NCI-H345 treated with DMSO at 0.1 percent for 48 hours (cell line): ENCODE data around the gene ACIN1.

Source experiments
- DNase-seq: peaks from one replicate; lab custom pipeline; 2025; ENCODE audit not compliant: unreplicated experiment; lab: John Stamatoyannopoulos, UW

Gene ACIN1

GRCh38 chr14:23043145-23043544 is 51.8 kb downstream of the ACIN1 start:
- no peak for DNase-seq

GRCh38 chr14:23042162-23042965 is 52.6 kb downstream of the ACIN1 start, which contains the start of gene PSMB11:
Gene PSMB11 (plus strand): TSS chr14:23042212. CDS start chr14:23042226, 14 bp downstream.
- no peak for DNase-seq

- DNase-seq: no peak
Observed at GRCh38 chr14:23041729-23042128, 53.2 kb downstream of the ACIN1 start.

DNA sequence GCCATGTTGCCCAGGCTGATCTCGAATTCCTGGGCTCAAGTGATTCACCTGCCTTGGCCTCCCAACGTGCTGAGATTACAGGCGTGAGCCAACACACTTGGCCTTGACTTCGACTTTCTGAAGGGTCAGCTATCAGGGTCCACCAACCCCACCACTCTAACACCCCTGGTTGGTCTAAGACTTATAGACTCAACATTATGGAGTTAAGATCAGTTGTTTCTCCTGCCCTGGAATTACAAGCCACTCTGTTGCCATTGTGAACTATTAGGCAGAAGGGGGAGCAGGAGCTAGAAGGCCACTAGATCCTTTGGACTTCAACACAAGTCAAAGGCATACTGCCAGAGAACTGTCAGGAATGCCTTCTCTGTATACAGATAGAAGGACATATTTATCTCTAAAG is 54.8 kb downstream of the ACIN1 start:
- no peak for DNase-seq

- DNase-seq: no peak
Observed at GRCh38 chr14:23035303-23036144, 59.4 kb downstream of the ACIN1 start.

GRCh38 chr14:23034498-23035302 is 60.2 kb downstream of the ACIN1 start, which contains the start of gene PSMB5:
Gene PSMB5 (minus strand): TSS chr14:23034900. CDS start chr14:23034881, 19 bp downstream.
- DNase-seq: no peak

GRCh38 chr14:23033801-23034497 is 61.0 kb downstream of the ACIN1 start:
- no peak for DNase-seq

DNA sequence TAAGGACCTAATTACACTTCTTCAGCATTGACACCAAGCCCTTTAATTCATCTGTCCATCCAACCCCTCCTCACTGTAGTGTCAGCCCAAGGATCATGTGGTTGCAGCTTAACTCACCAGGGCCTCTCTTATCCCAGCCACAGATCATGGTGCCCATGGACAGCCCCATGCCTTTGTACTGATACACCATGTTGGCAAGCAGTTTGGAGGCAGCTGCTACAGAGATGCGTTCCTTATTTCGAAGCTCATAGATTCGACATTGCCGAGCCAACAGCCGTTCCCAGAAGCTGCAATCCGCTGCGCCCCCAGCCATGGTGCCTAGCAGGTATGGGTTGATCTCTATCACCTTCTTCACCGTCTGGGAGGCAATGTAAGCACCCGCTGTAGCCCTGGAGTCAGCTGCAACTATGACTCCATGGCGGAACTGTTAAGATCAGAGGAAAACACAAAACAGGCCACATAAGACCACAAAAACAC is 61.6 kb downstream of the ACIN1 start:
- DNase-seq: no peak

- no peak for DNase-seq
Observed at GRCh38 chr14:23030936-23031335, 64.0 kb downstream of the ACIN1 start.

- DNase-seq: no peak
Observed at GRCh38 chr14:23028799-23029198, 66.1 kb downstream of the ACIN1 start.

DNA sequence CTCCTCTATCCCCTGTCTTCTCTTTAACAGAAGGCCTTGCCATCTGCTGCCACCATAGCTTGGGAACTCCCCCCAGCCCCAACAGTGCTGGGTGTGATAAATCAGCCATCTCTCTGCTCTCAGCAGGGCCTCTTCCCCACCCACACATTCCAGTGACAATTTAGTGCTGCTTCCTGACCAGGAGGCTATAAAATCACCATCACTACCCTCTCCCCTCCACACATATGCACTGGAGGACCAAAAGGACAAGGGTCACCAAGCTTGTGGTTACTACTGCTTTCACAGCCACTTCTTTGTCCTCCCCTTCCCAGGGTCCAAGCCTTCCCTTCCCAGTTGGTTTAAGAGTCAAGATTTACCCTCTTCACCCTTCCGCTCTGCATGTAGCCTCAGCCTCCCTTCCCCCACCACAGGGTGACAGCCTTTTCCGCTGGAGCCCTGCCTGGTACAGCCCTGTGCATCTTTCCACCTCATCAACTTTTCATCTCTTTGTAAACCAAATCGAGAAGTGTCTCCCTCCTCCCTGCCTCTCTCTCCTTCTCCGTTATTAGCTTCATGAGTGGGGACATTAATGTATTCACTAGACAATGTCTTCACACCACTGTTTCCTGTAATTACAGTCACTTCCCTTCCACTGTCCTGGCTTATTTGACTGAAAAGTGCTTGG is 69.7 kb downstream of the ACIN1 start:
- DNase-seq: no peak

- DNase-seq: no peak
Observed at GRCh38 chr14:23024612-23025075, 70.3 kb downstream of the ACIN1 start.

GRCh38 chr14:23023795-23024152 is 71.2 kb downstream of the ACIN1 start:
- no peak for DNase-seq

GRCh38 chr14:23023022-23023794 is 71.7 kb downstream of the ACIN1 start:
- no peak for DNase-seq

DNA sequence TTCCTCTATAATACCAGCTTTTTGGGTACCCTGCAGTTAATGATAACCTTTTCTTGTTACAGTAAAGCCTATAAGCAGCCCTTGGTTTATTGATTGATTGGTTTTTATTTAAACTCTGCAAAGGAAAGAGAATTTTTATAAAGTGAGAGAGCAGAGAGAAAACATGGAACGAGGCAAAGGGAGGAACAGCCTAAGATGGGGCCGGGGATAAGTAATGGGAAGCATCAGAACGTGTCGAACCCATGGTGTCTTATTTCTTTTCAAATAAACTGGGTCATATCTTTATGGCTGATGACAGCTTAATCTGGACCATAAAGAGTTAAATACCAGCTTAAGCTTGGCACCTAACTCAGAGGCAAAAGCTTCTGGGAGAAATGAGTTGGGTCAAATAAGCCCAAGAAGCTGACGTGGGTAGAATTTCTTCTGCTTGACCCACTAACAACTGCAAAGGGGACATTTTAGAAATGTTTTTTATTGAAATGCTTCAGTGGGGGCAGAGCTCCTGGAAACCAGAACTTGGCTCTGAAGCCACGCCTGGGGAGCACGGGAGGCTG is 73.0 kb downstream of the ACIN1 start:
- DNase-seq: no peak

DNA sequence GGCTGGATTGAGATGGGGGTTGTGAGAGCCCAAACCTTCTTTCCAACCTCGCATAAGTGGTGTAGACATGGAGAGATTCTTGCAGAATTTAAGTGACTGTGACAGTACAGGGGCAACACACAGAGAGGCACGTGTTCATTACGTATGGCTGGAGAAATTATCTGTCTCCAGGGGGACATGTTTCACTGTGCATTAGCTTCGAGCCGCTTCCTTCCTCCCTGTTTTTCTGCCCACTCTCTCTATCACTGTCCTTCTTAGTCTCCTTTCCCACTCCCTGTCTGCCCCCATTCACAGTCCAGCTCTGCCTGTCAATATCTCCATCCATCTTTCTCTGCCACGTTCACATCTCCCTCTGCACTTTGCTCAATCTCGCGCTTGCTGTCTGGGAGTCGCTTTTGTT is 73.5 kb downstream of the ACIN1 start:
- no peak for DNase-seq

- no peak for DNase-seq
Observed at GRCh38 chr14:23020143-23021128, 74.5 kb downstream of the ACIN1 start.

DNA sequence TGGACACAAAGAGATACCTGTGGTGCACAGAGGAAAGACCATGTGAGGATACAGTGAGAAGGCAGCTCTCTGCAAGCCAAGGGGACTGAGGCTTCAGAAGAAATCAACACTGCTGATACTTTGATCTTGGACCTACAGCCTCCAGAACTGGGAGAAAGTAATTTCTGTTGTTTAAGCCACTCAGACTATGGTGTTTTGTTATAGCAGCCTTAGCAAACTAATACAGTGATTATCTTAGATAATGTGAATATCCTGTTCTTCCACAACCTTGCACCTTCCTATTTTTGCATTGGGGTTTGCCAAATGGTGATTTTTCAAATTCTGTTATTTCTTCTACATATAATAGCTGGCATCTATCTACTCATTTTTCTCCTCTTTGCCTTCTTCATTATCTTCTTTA is 76.8 kb downstream of the ACIN1 start:
- DNase-seq: no peak
